Measurements from ENCODE around the gene LINC00632.

GRCh38 chrX:140744085-140744484 lies 34.5 kb downstream of the LINC00632 start:
- no peak for TF ChIP-seq POLR2A (IDR thresholded peaks at IDR 0.05)
- TF ChIP-seq POLR2AphosphoS5 (IDR thresholded peaks at IDR 0.05): no peak

Data from breast epithelium (tissue), 3 donors.